Measurements from ENCODE around the gene TRMT1L.

TRMT1L gene

GRCh38 chr1:185112356-185112755 lies 44.4 kb downstream of the TRMT1L start:
- no peak for DNase-seq

- no peak for DNase-seq
Observed at GRCh38 chr1:185111873-185112272, 44.9 kb downstream of the TRMT1L start.

GRCh38 chr1:185110145-185110544 lies 46.6 kb downstream of the TRMT1L start:
- no peak for DNase-seq

- DNase-seq, result no peak
Observed at GRCh38 chr1:185108321-185108720, 48.4 kb downstream of the TRMT1L start.

GRCh38 chr1:185105121-185105520 lies 51.6 kb downstream of the TRMT1L start:
- DNase-seq, result no peak

GRCh38 chr1:185104083-185104482 lies 52.7 kb downstream of the TRMT1L start:
- no peak for DNase-seq

GRCh38 chr1:185096531-185096930 lies 60.2 kb downstream of the TRMT1L start:
- DNase-seq, result no peak

GRCh38 chr1:185094761-185095160 lies 62.0 kb downstream of the TRMT1L start:
- no peak for DNase-seq

GRCh38 chr1:185091480-185091879 lies 65.3 kb downstream of the TRMT1L start:
- DNase-seq, result no peak

- no peak for DNase-seq
Observed at GRCh38 chr1:185087746-185088145, 69.0 kb downstream of the TRMT1L start.

- no peak for DNase-seq
Observed at GRCh38 chr1:185087101-185087500, 69.7 kb downstream of the TRMT1L start.

GRCh38 chr1:185083818-185084217 lies 72.9 kb downstream of the TRMT1L start:
- DNase-seq, result no peak

- no peak for DNase-seq
Observed at GRCh38 chr1:185080422-185080821, 76.3 kb downstream of the TRMT1L start.

- no peak for DNase-seq
Observed at GRCh38 chr1:185077374-185077773, 79.4 kb downstream of the TRMT1L start.

GRCh38 chr1:185075476-185075875 lies 81.3 kb downstream of the TRMT1L start:
- DNase-seq, result no peak

- DNase-seq, result no peak
Observed at GRCh38 chr1:185074307-185074706, 82.4 kb downstream of the TRMT1L start.

GRCh38 chr1:185073725-185074124 lies 83.0 kb downstream of the TRMT1L start:
- DNase-seq, result no peak

- no peak for DNase-seq
Observed at GRCh38 chr1:185070051-185070450, 86.7 kb downstream of the TRMT1L start.

- no peak for DNase-seq
Observed at GRCh38 chr1:185069202-185069772, 87.5 kb downstream of the TRMT1L start.

GRCh38 chr1:185068341-185068740 lies 88.4 kb downstream of the TRMT1L start:
- no peak for DNase-seq
